Panc1 (cell line): Measurements from ENCODE around the gene ZNF710.
"Not testable (repeated sequence)": the region's sequence is repeated elsewhere in the genome, so short reads cannot be mapped to it uniquely, and the experiment has no call there.

Experiments used
- SIN3A ChIP-seq: IDR thresholded peaks from 2 replicates; pipeline ENCODE4 v1.6.1; 2012; ENCODE audit warnings: low read depth, mild to moderate bottlenecking, low read length, moderate library complexity, borderline replicate concordance; ENCODE audit not compliant: insufficient read depth
- TF ChIP-seq, protein P1 (sequence below): fragments of 450-650 bp; IDR thresholded peaks from 2 replicates; pipeline ENCODE4 v1.5.1; 2017; ENCODE audit warnings: mild to moderate bottlenecking

- TF ChIP-seq, protein P1, sequence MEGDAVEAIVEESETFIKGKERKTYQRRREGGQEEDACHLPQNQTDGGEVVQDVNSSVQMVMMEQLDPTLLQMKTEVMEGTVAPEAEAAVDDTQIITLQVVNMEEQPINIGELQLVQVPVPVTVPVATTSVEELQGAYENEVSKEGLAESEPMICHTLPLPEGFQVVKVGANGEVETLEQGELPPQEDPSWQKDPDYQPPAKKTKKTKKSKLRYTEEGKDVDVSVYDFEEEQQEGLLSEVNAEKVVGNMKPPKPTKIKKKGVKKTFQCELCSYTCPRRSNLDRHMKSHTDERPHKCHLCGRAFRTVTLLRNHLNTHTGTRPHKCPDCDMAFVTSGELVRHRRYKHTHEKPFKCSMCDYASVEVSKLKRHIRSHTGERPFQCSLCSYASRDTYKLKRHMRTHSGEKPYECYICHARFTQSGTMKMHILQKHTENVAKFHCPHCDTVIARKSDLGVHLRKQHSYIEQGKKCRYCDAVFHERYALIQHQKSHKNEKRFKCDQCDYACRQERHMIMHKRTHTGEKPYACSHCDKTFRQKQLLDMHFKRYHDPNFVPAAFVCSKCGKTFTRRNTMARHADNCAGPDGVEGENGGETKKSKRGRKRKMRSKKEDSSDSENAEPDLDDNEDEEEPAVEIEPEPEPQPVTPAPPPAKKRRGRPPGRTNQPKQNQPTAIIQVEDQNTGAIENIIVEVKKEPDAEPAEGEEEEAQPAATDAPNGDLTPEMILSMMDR, result not testable (repeated sequence)
- not testable (repeated sequence) for TF ChIP-seq SIN3A
Measured at GRCh38 chr15:90070623-90071022, 69.5 kb downstream of the ZNF710 start.
